SU-DHL-6 (cell line): ENCODE measurements around the gene NUMA1.

Experiments
- H2AFZ ChIP-seq: fragments of 200-600 bp; sonication (generic); 2 replicates; pipeline ENCODE4 v1.6.1; 2014; ENCODE audit warnings: low read depth, mild to moderate bottlenecking, moderate library complexity, mixed read lengths, antibody characterized with exemption, low read length; ENCODE audit not compliant: severe bottlenecking
- H3F3A ChIP-seq: fragments of 200-600 bp; shearing (Covaris generic); 2 replicates; pipeline ENCODE4 v1.6.0; 2016; ENCODE audit warnings: antibody characterized with exemption, mild to moderate bottlenecking; ENCODE audit not compliant: insufficient read depth
- H3K27ac ChIP-seq: fragments of 200-600 bp; sonication (generic); 2 replicates; pipeline ENCODE4 v1.5.1; 2016; ENCODE audit warnings: low read depth, mild to moderate bottlenecking, low read length, moderate library complexity, mixed read lengths
- H3K27me3 ChIP-seq: fragments of 200-600 bp; sonication (generic), shearing (Covaris generic); 2 replicates; pipeline ENCODE4 v1.6.0; 2014; ENCODE audit warnings: mild to moderate bottlenecking, low read length
- H3K36me3 ChIP-seq: fragments of 200-600 bp; sonication (generic); 2 replicates; pipeline ENCODE4 v1.6.1; 2014; ENCODE audit warnings: mild to moderate bottlenecking, low read length, mixed read lengths
- H3K4me2 ChIP-seq: fragments of 300-600, 200-600 bp; shearing (Covaris generic), sonication (generic); 2 replicates; pipeline ENCODE4 v1.6.0; 2014; ENCODE audit warnings: low read length, low read depth, mild to moderate bottlenecking; ENCODE audit not compliant: poor library complexity, severe bottlenecking
- H3K4me3 ChIP-seq: fragments of 200-600 bp; sonication (generic); 2 replicates; pipeline ENCODE4 v1.5.1; 2014; ENCODE audit warnings: antibody characterized with exemption, low read length, mild to moderate bottlenecking, mixed read lengths; ENCODE audit not compliant: insufficient read depth, poor library complexity, severe bottlenecking
- H3K79me2 ChIP-seq: fragments of 200-600 bp; sonication (generic); 2 replicates; pipeline ENCODE4 v1.6.1; 2014; ENCODE audit warnings: mild to moderate bottlenecking, low read length, moderate library complexity; ENCODE audit not compliant: insufficient read depth
- H3K9ac ChIP-seq: fragments of 200-600 bp; sonication (generic); 2 replicates; pipeline ENCODE4 v1.7.0; 2014; ENCODE audit warnings: mild to moderate bottlenecking, low read length
- H3K9me2 ChIP-seq: fragments of 200-600 bp; sonication (generic); replicated peaks from 2 replicates; pipeline ENCODE4 v1.6.1; 2014; ENCODE audit warnings: low read length; ENCODE audit not compliant: insufficient read depth
- H3K9me3 ChIP-seq: fragments of 200-600 bp; sonication (generic); 2 replicates; pipeline ENCODE4 v1.6.1; 2014; ENCODE audit warnings: low read length, mixed read lengths; ENCODE audit not compliant: insufficient read depth
- H4K20me1 ChIP-seq: fragments of 200-600 bp; sonication (generic); 2 replicates; pipeline ENCODE4 v1.6.1; 2014; ENCODE audit warnings: low read depth, mild to moderate bottlenecking, antibody characterized with exemption, low read length, moderate library complexity, mixed read lengths
- EZH2phosphoT487 ChIP-seq: fragments of 200-600 bp; sonication (generic), shearing (Covaris generic); conservative IDR thresholded peaks from 2 replicates; pipeline ENCODE4 v1.6.1; 2018; ENCODE audit warnings: mild to moderate bottlenecking, antibody characterized with exemption, low read length, moderate library complexity, mixed read lengths
- TF ChIP-seq, protein P1 (sequence below): fragments of 200-600 bp; sonication (generic); IDR thresholded peaks from one replicate; pipeline ENCODE4 v1.5.1; 2017; ENCODE audit warnings: antibody characterized with exemption, mild to moderate bottlenecking, low read length, moderate library complexity; ENCODE audit not compliant: insufficient read depth, poor library complexity, severe bottlenecking

The NUMA1 gene

DNA sequence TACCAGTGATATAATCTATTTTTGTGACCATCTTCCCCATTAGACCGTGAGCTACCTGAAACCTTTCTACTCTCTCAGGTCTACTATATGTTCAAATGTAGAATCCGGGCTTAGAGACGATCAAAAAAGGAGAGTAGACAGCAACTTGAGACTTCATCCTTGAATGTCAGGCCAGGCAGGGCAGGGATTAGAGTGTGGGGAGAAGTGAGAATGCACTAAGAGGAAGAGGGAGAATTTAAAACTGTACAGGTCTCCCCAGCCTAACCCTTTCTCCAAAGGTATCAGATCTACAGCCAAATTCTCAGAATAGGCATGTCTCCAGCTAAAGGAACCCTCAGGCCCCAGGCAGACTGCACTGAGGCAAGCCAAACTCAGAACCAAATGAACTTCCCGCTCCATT is 21.8 kb upstream of the NUMA1 start:
- peaks cover 38% of the 10 kb centered on the region for H3K79me2 ChIP-seq
- no peaks in the 10 kb centered on the region for H4K20me1 ChIP-seq
- no peak overlapping the region for H2AFZ ChIP-seq
- H3K36me3 ChIP-seq = no peaks in the 10 kb centered on the region
- H3K27ac ChIP-seq = peak overlapping the region; percentile 76
- no peaks in the 10 kb centered on the region for H3K9me2 ChIP-seq
- TF ChIP-seq, protein P1, sequence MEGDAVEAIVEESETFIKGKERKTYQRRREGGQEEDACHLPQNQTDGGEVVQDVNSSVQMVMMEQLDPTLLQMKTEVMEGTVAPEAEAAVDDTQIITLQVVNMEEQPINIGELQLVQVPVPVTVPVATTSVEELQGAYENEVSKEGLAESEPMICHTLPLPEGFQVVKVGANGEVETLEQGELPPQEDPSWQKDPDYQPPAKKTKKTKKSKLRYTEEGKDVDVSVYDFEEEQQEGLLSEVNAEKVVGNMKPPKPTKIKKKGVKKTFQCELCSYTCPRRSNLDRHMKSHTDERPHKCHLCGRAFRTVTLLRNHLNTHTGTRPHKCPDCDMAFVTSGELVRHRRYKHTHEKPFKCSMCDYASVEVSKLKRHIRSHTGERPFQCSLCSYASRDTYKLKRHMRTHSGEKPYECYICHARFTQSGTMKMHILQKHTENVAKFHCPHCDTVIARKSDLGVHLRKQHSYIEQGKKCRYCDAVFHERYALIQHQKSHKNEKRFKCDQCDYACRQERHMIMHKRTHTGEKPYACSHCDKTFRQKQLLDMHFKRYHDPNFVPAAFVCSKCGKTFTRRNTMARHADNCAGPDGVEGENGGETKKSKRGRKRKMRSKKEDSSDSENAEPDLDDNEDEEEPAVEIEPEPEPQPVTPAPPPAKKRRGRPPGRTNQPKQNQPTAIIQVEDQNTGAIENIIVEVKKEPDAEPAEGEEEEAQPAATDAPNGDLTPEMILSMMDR = no peak
- no peak for TF ChIP-seq EZH2phosphoT487
- H3K9me3 ChIP-seq = no peaks in the 10 kb centered on the region
- H3F3A ChIP-seq = no peaks in the 10 kb centered on the region
- H3K4me2 ChIP-seq = peak overlapping the region; percentile 79
- peak overlapping the region; percentile 96 for H3K9ac ChIP-seq
- peak overlapping the region; percentile 97 for H3K4me3 ChIP-seq
- no peaks in the 10 kb centered on the region for H3K27me3 ChIP-seq

DNA sequence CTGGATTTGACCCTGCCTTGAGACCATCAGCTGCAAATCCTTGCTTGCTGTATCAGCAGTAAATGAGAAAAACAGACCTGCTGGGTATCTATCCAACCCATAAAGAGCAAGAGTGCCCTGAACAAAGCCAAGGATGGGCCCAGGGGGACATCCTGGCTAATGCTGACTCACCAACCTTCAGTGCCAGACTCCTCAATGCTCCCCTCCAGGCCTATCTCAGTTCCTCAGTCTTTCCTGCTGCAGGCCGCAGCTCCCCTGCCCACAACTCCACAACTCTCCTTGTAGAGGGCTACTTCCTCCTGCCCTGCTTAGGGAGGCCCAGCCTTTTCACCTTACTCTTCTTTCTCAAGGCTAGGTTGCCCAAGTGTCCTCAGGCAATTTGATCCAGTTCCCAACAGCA is 20.1 kb upstream of the NUMA1 start:
- H3K27me3 ChIP-seq = no peaks in the 10 kb centered on the region
- no peaks in the 10 kb centered on the region for H3K36me3 ChIP-seq
- no peak overlapping the region; the same call in 1 of the 2 replicates for H3K9ac ChIP-seq

DNA sequence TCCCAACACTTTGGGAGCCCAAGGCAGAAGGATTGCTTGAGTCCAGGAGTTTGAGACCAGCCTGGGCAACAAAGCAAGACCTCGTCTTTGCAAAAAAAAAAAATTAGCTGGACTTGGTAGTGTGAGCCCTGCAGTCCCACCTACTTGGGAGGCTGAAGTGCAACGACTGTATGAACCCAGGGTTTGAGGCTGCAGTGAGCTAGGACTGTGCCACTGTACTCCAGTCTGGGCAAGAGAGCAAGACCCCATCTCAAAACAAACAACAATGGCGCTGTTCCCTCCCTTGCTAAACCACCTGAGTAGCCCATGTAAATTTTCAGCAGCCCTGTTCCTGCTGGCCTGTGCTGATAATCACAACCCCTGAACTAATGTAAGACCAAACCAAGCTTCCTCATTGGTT is 19.7 kb upstream of the NUMA1 start:
- TF ChIP-seq, protein P1 = no peak
- TF ChIP-seq EZH2phosphoT487 = no peak
- no peak overlapping the region for H3K4me2 ChIP-seq

More for the DNA sequence above, 20.1 kb upstream of the NUMA1 start:
- Histone ChIP-seq H3F3A (no peaks in the 10 kb centered on the region), H3K79me2 (peaks cover 38% of the 10 kb centered on the region), H3K9me2 (no peaks in the 10 kb centered on the region), H3K4me2 (no peak overlapping the region), H3K27ac (no peak overlapping the region), H2AFZ (no peak overlapping the region), H3K4me3 (no peak overlapping the region), H4K20me1 (no peaks in the 10 kb centered on the region), H3K9me3 (no peaks in the 10 kb centered on the region)
- TF ChIP-seq EZH2phosphoT487 = no peak
- TF ChIP-seq, protein P1 = no peak

More for the DNA sequence above, 19.7 kb upstream of the NUMA1 start:
- no peaks in the 10 kb centered on the region for H4K20me1 ChIP-seq
- H3F3A ChIP-seq = no peaks in the 10 kb centered on the region
- no peaks in the 10 kb centered on the region for H3K9me2 ChIP-seq
- no peaks in the 10 kb centered on the region for H3K27me3 ChIP-seq
- no peaks in the 10 kb centered on the region for H3K9me3 ChIP-seq
- no peak overlapping the region for H3K9ac ChIP-seq
- H3K36me3 ChIP-seq = no peaks in the 10 kb centered on the region
- no peak overlapping the region for H3K4me3 ChIP-seq
- no peak overlapping the region for H2AFZ ChIP-seq
- H3K27ac ChIP-seq = no peak overlapping the region
- peaks cover 38% of the 10 kb centered on the region for H3K79me2 ChIP-seq
